PC-3 (cell line): ENCODE results near the gene PRF1.

Source experiments
- EZH2 ChIP-seq: fragments of 300-600 bp; sonication (generic); IDR thresholded peaks from one replicate; pipeline ENCODE4 v1.6.1; 2017; ENCODE audit warnings: antibody characterized with exemption, mild to moderate bottlenecking, low read length; ENCODE audit not compliant: unreplicated experiment
- EZH2phosphoT487 ChIP-seq: fragments of 300-600 bp; sonication (generic); IDR thresholded peaks from 2 replicates; pipeline ENCODE4 v1.6.1; 2018; ENCODE audit warnings: mild to moderate bottlenecking, antibody characterized with exemption, low read length, borderline replicate concordance
- TF ChIP-seq, protein P1 (sequence below): fragments of 300-600 bp; sonication (generic); conservative IDR thresholded peaks from 2 replicates; pipeline ENCODE4 v1.5.1; 2017; ENCODE audit warnings: antibody characterized with exemption, low read depth, mild to moderate bottlenecking, low read length

DNA sequence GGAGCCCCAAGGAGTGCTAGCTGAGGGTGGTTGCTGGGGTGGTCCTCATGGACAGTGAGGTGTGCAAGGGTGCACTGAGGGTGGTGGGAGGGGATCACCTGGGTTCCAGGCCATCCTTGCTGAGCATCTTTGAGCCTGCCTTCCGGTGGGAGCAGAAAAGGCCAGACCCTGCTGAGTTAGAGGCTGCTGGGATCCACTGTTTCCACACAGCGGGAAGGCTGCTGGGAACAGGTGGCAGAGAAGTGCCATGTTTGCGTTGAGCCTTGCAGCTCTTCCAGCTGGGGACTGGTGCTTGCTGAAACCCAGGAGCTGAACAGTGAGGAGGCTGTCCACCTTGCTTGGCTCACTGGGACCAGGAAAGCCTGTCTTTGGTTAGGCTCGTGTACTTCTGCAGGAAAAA is 34.9 kb downstream of the PRF1 start:
- TF ChIP-seq, protein P1, sequence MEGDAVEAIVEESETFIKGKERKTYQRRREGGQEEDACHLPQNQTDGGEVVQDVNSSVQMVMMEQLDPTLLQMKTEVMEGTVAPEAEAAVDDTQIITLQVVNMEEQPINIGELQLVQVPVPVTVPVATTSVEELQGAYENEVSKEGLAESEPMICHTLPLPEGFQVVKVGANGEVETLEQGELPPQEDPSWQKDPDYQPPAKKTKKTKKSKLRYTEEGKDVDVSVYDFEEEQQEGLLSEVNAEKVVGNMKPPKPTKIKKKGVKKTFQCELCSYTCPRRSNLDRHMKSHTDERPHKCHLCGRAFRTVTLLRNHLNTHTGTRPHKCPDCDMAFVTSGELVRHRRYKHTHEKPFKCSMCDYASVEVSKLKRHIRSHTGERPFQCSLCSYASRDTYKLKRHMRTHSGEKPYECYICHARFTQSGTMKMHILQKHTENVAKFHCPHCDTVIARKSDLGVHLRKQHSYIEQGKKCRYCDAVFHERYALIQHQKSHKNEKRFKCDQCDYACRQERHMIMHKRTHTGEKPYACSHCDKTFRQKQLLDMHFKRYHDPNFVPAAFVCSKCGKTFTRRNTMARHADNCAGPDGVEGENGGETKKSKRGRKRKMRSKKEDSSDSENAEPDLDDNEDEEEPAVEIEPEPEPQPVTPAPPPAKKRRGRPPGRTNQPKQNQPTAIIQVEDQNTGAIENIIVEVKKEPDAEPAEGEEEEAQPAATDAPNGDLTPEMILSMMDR = no peak
- no peak for TF ChIP-seq EZH2
- no peak for TF ChIP-seq EZH2phosphoT487
